Lung microvascular endothelial cell (primary cell): Measurements from ENCODE around the gene PTPN2. TPM values are rescaled to one million over a fixed set of nuclear protein-coding genes. Genes with fewer than 3 reads are reported as not detected.
A peak's percentile ranks its signal among the peaks of the same experiment; 100 is the strongest.

ENCODE experiments used
- DNase-seq, 2 donors: peaks; one replicate each; pipeline versions ENCODE4 v3.0.0 to v3.0.0-alpha.2; 2010; ENCODE audit warnings: low read depth in 2 of 2
- total RNA-seq: library from RNA; depleted of rRNA; stranded (reverse); fragments of >200 nt; gene quantifications from 2 replicates; pipeline ENCODE4 v1.2.1, GENCODE V29; 2014

PTPN2 gene
- total RNA-seq, 1 donor from 2014 or later, result 12.7 TPM

- no peak for DNase-seq
These were observed 136.3 kb downstream of the PTPN2 start for GRCh38 chr18:12747530-12748315.

GRCh38 chr18:12745095-12745795 is 138.8 kb downstream of the PTPN2 start:
- no peak for DNase-seq

- DNase-seq, result peak; percentile 75 to 85
These were observed 139.9 kb downstream of the PTPN2 start for GRCh38 chr18:12744103-12744502.

- peak in 1 of 2 donors; percentile 47 for DNase-seq
These were observed 141.6 kb downstream of the PTPN2 start for GRCh38 chr18:12742453-12742852.

Other genes starting within 250 kb of the PTPN2 start
- 13.7 and 14.2 TPM in 2 replicates for gene SPIRE1, start 226.1 kb downstream of the PTPN2 start, total RNA-seq
- gene CEP76, start 181.5 kb downstream of the PTPN2 start, total RNA-seq, result 9.8 and 12.3 TPM in 2 replicates
- 52.6 and 68.4 TPM in 2 replicates for gene PSMG2, start 181.2 kb downstream of the PTPN2 start, total RNA-seq
- gene SEH1L, start 63.8 kb upstream of the PTPN2 start, total RNA-seq, result 26.2 and 47.6 TPM in 2 replicates
- 16.1 and 24.4 TPM in 2 replicates for gene CEP192, start 107.1 kb upstream of the PTPN2 start, total RNA-seq